ENCODE data around the gene MYT1.

MYT1 gene

DNA sequence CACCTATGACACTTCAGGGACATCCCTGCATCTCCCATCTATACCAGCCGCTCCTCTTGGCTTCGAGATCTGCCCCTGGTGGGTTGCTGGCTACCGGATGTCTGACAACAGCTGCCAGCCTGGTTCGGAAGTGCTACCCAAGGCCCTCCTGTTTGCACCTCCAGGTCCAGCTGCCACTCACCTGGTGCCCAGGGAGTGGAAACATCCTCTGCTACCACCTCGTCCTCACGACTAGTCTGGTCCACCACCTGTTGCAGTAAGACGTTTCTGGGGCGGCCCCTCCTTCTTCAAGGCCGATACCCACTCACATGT is 83.0 kb downstream of the MYT1 start:
- no peak for DNase-seq (ENCODE audit: low read depth)

DNA sequence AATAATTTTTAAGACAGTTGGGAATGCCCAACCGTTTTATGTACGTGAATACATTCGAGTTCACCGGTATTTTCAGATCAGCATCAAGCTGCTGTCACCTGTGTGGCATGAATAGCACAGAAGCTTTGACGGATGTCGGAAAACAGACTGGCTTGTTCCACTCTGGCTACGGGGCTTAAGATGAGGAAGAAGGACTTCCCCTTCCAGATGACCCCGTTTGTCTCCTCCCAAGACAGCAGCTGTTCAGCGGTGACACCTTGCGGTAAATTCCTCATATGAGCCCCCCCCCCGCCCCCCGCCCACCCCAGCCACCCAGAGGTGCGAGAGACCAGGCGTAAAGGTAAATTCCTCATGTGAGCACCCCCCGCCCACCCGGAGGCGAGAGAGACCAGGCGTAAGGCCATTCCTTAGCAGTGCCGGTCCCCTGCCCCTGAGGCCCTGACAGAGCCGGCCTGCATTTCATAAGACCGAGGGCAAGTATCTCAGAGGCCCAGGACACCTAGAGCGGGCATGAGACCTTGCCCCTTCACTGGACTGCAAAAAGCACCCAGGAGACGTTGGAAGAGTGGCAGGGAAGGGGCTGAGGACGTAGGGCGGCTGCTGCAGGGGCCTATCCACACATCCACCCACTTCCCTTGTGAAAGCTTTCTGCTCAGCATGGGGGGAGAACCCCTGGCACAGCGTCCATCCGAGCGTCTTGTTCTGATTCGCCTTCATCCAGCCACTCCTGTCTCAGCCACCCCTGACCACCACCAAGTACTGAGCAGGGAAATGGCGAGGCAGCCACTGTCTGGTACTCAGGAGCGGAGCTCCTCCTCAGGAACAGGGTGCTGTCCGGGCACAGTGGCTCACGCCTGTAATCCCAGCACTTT is 84.0 kb downstream of the MYT1 start:
- DNase-seq (ENCODE audit: low read depth): no peak

DNA sequence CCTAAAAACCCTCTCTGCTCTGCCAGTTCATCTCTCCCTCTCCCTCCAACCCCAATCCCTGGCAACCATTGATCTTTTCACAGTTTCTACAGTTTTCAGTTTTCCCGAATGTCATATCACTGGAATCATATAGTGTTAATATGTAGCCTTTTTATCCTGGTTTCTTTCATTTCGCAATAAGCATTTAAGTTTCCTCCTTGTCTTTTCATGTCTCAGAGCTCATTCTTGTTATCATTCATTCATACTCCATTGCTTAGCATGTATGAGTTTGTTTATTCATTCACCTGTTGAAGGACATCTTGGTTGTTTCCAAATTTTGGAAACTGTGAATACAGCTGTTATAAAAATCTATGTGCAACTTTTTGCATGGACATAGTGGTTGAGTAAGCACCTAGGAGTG is 85.8 kb downstream of the MYT1 start:
- no peak for DNase-seq (ENCODE audit: low read depth)

DNA sequence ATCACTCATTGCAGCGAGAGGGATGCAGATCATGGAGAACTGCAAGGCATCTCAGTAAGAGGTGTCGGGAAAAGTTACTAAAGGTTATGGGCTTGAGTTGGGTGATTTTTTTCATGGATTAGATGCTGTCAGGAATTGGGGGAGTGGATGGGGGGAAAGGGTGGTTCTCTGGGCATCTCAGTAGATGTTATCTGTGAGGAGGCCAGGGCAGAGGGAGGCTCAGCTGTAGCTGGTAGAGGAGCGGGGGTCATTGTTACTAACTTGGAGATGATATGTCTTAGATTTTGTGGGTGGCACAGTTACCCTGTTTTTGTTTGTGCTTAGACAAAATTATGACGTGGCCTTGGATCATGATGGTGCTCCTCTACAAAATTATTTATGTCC is 88.7 kb downstream of the MYT1 start:
- DNase-seq (ENCODE audit: low read depth): no peak

DNA sequence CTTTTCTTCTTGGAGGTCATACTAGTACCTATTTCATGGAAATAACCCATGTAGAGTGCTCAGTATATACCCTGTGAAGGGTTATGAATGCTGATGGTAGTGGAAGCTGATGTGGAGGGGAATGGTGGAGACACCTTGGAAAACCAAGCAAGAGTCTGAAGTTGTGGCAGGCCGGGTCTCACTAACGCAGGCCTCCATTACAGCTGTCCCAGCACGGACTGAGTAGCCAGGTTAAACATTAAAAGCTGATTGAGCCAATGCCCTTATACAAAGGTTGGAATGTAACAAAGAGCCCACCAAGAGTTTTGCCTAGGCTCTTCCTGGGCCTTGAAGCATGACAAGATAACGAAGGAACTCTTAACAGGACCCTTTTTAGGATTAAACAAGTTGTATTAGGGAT is 89.2 kb downstream of the MYT1 start:
- no peak for DNase-seq (ENCODE audit: low read depth)

DNA sequence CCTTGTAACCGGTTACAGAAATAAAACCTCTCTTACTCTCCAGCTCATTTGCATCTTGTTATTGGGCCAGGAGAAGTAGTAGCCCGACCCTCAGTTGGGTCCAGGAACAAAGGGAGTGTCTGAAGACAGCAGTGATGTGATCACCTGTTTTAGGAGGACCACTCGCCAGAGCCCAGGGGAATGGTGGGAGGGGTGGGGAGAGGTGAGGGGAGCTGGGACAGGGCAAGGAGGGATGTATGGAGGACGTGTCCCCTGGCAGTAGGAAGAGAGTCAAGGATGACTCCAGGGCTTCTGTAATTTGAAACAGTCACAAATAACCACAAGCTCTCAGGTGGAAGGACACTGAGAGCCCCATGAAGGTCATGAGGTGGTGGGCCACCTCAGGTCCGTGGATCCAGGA is 89.9 kb downstream of the MYT1 start:
- no peak for DNase-seq (ENCODE audit: low read depth)

DNA sequence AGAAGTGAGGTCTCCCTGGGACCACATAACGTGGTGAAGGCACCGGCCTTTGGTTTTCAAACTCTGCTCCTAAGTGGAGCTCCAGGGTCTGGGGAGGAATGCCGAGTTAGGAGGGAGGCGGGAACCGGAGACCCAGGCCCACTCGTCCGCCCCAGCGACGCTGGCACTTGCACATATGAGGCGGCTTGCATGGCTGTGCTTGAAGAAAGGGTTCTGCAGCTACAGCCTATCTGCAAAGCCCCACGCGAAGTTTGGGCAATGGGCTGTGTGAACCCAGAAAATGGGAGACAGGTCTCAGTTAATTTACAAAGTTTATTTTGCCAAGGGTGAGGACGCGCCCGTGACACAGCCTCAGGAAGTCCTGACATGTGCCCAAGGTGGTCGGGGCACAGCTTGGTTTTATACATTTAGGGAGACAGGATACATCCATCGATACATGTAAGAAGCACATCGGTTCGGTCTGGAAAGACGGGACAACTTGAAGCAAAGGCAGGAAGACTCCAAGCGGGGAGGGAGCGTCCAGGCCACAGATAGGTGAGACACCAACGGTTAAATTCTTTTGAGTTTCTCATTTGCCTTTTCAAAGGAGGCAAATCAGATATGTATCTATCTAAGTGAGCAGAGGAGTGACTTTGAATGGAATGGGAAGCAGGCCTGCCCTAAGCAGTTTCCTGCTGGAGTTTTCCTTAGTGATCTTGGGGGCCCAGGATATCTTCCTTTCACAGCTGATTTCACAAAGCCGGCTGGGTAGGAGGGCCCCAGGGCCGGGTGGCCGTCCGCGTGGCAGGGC is 90.5 kb downstream of the MYT1 start:
- no peak for DNase-seq (ENCODE audit: low read depth)

DNA sequence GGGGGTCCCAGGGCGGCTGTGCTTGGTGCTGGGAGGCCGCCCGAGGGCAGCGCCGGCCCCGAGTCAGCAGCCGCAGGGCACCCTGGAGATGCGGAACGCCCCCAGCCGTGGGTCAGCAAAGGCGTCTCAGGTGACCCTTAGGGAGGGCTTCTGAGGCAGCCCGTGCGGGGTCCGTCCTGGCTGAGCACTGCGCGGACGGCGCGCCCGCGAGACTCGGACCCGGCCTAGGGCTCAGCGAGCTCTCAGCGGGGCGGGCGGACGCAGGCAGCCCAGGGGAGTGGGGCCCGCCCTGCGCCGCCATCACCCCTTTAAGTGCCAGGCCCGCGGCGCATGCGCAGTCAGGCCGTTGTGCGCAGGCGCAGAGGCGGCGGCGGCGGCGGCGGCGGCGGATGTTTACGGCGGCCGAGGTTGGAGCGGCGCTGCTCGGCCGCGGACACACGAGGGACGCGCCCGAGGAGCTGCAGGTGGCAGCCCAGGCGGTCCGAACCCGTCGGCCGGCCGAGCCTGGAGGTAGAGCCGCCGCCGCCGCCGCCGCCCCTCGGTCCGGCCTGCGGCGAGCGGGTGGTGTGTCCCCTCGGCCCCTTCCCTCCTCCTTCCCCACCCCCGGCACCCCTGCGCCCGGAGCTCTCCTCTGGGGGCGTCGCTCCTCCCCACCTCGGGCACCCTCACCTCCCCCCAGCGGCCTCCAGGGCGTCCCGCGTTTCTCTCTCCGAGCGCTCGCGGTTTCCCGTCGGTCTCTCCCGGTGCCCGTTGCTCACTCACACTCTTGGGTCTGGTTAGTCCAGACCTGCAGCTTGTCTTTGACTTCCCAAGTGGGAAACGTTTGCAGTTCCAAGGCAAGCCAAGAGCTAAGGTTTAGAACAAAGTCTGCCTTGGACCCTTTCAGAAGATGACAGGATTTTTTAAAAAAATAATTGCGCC is 91.4 kb downstream of the MYT1 start, which contains the start of gene PCMTD2:
PCMTD2 (plus strand) TSS at position 388 of the 921 bp plus-strand sequence. CDS start 4,218 bp downstream, outside the sequence.
- peak; percentile 69 for DNase-seq (ENCODE audit: low read depth)

DNA sequence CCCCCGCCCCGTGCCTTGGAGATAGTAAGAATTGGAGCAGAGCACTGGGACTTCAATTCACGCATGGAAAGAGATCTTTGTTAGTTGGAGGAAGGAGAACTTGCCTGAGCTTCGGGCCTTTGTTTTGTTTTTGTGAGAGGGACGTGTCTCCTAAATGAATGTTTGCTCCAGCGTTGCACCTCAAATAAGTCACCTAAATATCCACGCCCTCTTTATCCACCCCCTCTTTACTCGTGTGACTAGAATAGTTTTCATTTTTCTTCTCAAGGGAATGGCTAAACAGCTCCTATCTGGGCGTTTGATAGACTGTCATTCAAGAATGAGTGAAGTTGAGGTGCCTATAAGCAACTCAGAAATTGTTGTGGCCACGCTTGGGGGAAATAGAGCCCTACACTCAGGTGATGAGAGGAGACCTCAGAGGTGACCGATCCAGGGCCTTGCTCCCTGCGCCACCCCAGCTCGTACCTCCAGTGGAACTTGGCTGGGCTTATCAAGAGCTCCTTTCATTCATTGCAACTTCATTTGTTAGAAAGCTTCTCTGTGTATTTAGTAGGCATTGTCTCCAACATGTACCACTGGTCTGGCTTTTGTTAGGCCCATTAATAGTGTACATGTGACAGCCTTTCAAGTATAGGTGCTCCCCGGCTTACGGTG is 92.2 kb downstream of the MYT1 start:
- DNase-seq (ENCODE audit: low read depth): no peak

DNA sequence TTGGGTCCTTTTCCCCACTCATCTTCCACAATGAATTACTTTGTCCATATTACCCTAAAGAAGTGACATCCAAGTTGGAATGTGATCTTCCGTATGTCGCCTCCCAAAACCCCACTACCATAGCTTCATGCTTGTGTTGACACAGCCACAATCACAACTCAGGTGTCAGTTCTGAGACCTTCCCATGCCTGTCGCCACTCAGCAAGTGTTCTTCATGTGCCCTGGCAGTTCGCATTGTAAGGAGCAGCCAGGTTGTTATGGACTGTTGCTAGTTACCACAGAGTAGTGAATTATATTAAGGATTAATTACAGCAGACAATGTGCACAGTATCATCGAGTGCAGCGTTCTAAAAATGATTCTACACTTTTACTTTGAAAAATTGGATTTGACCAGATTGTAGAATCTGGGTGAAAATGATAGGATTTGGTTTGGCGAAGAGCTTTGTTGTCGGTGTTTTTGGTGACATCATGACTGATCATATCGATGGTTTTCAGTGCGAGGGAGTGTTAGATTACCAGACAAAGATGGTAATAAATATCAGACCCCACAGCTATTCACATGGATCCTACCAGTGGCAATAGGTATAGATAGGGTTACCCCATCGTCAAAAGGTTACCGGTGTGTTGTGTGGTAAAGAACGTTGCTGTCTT is 93.0 kb downstream of the MYT1 start:
- DNase-seq (ENCODE audit: low read depth): no peak

DNA sequence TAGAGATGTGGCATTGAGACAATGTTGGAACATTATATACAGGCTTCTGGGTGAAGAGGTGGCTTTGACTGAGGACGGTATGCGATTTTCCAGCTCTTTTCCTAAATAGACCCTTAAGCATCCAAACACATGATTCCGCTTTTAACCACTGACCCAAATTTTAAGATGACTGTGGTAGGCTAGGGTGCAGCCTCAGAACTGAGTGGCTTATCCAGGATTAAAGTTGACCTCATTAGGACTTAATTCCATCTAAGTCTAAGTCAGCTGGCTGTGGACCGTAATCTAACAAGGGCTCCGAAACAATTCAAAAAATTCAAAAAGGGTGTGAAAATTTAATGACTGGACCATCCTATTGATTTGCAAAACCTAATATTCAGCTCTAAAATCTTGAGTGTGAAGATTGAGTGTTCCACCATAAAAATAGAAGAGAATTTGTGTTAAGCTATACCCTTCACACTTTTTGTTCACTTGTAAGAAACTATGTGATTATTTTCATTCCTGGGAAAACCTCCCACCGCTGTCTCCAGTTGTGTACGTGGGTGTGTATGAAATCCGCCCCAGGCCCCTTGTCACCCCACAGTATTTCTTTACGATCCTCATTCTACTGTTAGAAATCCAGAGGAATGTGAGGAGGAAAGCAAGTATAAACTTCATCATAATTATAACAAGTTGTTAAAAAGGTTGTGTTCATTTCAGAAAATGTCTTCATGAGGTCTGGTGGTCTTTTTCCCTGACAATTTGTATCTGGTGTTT is 94.0 kb downstream of the MYT1 start:
- no peak for DNase-seq (ENCODE audit: low read depth)

DNA sequence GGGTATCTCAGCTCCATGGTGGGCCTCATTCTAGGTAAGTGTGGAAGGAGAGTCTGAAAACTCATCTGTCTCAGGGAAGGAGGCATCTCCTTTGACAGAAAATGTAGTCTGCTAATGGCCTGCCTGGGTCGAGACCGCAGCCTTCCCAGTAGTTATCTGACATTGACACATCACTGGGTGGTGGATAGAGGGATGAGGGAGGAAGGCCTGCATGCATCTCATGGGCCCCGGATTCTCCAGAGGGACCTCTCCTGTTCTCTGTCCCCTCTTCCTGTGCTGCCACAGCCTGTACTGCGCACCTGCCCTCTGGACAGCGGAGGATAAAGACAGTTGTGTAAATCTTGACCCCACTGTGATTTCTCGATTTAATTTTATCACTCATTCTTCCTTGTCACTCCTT is 96.0 kb downstream of the MYT1 start:
- no peak for DNase-seq (ENCODE audit: low read depth)

DNA sequence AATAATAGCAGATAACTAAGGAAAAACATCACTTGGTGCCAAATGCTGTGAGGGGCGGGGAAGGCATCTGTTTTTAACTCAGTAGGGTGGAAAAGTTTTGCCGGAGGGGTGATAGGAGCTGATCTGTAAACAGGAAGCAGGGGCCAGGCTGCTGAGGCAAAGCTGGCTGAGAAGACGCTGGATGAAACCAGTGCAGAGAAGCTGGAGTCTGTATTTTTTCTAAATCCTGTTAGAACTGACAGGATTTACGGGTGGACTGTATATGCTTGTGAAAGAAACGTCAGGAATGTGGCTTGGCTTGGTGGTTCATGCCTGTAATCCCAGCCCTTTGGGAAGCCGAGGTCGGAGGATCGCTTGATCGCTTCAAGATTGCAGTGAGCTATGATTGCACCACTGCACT is 96.9 kb downstream of the MYT1 start:
- DNase-seq (ENCODE audit: low read depth): no peak

DNA sequence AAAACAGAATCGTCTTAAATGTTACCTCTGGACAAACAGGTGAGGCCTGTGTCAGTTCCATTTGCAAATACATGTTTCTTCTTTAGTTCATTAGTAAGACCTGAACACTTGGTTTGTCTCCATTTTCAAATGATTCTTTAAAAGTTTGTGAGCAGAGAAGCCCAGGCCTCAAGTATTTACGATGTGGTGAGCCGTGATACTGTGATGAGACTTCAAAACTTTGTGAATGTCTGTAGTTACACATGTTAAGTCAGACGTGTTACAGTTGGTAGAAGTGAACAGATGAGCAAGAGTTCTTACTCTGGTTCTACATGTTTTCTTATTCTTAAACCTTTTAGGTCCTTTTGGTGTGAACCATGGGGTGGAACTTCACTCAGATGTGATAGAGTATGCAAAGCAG is 99.8 kb downstream of the MYT1 start:
- no peak for DNase-seq (ENCODE audit: low read depth)

DNA sequence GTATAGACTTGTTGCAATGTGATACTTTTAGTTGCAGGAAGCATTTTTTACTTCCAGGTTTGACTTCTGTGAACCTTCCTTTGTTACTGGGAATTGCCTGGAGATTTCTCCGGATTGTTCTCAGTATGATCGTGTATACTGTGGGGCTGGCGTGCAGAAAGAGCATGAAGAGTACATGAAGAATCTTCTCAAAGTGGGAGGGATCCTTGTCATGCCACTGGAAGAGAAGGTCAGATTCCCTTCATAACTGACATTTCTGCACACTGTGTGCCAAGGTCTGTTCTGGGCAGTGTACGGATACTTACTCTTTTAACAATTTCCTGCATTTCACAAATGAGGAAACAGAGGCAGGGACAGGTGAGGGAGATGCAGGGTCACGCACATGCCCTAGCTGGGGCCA is 100.9 kb downstream of the MYT1 start:
- no peak for DNase-seq (ENCODE audit: low read depth)

DNA sequence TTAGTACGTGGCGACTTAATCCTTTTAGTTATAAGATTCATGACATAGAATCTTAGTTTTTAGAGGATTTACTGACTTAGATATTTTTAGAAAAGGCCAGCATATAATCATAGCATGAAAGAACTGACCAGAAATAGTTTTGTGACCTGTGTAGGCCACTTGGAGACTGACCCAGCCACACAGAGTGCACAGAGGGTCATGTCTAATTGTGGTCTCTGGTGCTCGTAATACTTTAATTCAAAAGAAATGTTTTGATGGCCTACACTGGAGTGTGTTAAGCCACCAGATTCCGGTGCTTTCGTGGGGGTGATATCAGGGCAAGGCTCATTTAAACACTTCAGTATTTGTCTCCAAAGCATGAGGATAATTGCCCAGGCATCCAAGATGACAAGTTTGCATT is 102.7 kb downstream of the MYT1 start:
- no peak for DNase-seq (ENCODE audit: low read depth)

DNA sequence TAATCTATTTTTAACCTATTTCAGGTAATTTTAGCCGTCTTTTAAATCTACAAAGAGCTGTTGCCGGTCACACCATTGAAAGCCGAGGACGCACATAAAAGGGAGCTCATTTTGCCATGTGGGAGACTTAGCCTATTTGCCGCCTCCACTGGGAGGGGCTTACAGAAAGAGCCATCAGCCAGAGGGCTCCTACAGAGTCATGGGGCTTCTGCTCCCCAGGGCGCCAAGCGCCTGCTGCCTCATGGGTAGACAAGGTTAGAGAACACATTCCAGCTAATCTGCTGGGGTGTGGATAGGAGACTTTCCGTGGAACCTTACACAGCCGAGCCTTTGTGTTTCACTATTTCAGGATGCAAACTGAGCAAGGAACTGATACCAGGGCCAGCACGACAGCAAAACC is 103.9 kb downstream of the MYT1 start:
- DNase-seq (ENCODE audit: low read depth): no peak

DNA sequence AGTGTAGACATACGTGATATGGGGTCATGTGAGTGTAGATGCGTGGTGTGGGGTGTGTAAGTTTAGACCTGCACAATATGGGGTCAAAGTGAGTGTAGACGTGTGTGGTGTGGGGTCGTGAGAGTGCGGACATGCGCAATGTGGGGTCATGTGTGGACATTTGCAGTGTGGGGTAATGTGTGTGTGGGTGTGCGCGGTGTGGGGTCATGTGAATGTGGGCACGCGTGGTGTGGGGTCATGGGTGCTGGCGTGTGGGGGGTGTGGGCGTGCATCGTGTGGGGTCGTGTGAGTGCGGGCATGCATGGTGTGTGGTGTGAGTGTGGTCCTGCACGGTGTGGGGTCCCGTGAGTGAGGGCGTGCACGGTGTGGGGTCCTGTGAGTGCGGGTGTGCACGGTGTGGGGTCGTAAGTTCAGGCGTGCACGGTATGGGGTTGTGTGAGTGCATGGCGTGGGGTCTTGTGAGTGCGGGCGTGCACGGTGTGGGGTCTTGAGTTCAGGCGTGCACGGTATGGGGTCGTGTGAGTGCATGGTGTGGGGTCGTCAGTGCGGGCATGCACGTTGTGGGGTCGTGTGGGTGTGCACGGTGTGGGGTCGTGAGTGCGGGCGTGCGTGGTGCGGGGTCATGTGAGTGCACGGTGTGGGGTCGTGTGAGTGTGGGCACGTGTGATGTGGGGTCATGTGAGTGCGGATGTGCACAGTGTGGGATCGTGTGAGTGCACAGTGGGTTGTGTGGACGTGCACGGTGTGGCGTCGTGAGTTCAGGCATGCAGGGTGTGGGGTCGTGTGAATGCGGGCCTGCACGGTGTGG is 105.6 kb downstream of the MYT1 start:
- no peak for DNase-seq (ENCODE audit: low read depth)

DNA sequence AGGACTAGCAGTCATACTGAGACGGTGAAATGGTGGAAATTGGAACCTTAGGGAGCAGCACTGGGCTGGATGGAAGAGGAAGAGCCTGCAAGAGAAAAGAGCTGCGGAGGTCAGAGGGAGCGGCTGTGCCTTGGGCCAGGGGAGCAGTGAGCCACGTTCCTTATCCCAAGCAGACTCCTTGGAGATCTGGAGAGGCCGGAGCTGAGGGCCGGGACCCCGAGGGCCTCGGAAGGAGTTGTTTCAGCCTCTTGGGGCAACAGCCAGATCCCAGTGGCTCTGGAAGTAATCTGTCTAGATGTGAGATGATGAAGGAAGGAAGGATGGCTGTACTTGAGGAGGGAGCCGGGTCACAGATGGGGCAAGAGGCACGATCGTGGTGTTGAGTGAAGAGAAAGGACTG is 107.4 kb downstream of the MYT1 start:
- no peak for DNase-seq (ENCODE audit: low read depth)

DNA sequence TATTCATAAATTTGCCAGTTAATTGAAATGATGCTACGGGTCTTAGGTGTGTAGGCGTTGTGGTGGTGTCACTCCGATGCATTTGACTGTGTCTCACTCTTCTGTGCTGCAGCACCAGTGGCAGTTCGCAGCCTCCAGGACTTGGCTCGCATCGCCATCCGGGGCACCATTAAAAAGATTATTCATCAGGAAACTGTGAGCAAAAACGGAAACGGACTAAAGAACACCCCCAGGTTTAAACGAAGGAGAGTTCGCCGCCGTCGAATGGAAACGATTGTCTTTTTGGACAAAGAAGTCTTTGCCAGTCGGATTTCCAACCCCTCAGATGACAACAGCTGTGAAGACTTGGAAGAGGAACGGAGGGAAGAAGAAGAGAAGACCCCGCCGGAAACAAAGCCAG is 108.9 kb downstream of the MYT1 start:
- DNase-seq (ENCODE audit: low read depth): no peak

Data from activated gamma-delta T cell treated with anti-CD3 and anti-CD28 coated beads, Interleukin-2, amount 50 U/mL, for 16 hours (primary cell).